Activated CD4-positive, alpha-beta T cell treated with anti-CD3 and anti-CD28 coated beads, Interleukin-2, amount 10 ng/mL, durations not matched to agents 24 days and 14 days (primary cell): ENCODE results near the gene RPS6KA2. TPM values are rescaled to one million over a fixed set of nuclear protein-coding genes. Genes with fewer than 3 reads are reported as not detected.

Experiments used
- DNase-seq: peaks from one replicate; pipeline ENCODE4 v3.0.0; 2022
- H3K27ac Mint-ChIP-seq: one replicate; pipeline ENCODE4 v1.8.0; 2022; ENCODE audit warnings: mild to moderate bottlenecking, mixed read lengths
- H3K27me3 Mint-ChIP-seq: one replicate; pipeline ENCODE4 v1.8.0; 2022; ENCODE audit warnings: mixed read lengths
- H3K36me3 Mint-ChIP-seq: one replicate; pipeline ENCODE4 v1.8.0; 2022; ENCODE audit warnings: low read depth, mild to moderate bottlenecking, mixed read lengths
- H3K4me1 Mint-ChIP-seq: one replicate; pipeline ENCODE4 v1.8.0; 2021; ENCODE audit warnings: mixed read lengths
- H3K4me3 Mint-ChIP-seq: one replicate; pipeline ENCODE4 v1.8.0; 2022; ENCODE audit warnings: mild to moderate bottlenecking, moderate library complexity, mixed read lengths
- H3K9me3 Mint-ChIP-seq: one replicate; pipeline ENCODE4 v1.8.0; 2021; ENCODE audit warnings: mixed read lengths
- intact Hi-C: fragments of 100-400 bp; cut with micrococcal nuclease; formaldehyde crosslinking; loops from one replicate; pipeline ENCODE4 v1.15.1; 2023
- total RNA-seq: library from RNA; stranded (reverse); gene quantifications from 2 replicates; pipeline ENCODE4 v1.2.3, GENCODE V29; 2022

Gene RPS6KA2
- total RNA-seq, 1 donor from 2014 or later: 2.8 TPM

DNA sequence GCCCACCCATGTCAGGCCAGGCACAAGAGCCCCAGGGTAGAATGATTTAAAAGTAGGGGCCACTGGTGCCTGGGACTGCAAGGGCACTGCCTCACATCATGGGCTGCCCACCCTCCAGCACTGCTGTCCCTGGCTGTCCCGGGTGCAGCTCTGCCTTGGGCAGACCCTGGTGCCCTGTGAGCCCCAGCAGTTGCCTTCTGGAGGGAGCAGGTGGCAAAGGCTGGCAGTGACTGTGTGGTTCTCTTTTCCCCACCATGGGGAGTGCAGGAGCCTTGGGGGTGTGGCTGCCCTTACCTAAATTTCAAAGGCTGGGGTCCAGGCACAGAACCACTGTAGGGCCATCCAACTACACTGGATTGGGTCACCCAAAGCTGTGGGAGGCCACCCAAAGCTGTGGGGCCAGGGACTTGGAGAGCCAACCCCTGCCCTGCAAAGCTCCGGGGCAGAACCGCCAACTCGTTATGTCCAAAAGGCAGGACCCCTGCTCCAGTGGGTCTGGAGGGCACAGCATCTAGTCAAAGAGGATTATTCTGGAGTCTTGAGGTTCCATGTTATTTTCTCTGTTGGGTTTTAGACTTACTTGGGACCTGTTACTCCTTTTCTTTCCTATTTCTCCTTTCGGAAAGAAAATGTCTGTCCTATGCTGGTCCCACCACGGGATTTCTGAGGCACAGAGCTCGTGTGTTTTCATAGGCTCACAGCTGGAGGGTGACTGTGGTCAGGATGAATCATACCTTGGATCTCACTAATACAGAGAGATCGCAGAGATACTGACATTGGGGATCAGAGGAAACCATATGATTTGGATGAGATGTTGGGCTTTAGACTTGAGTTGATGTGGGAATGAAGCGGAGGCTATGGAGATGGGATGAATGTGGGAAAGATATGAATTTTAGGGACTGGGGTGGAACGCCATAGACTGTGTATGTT lies 105.9 kb downstream of the RPS6KA2 start:
- no peaks in the 10 kb centered on the region for H3K36me3 Mint-ChIP-seq
- intact Hi-C loops: no loop called here
- no peaks in the 10 kb centered on the region for H3K4me1 Mint-ChIP-seq
- H3K4me3 Mint-ChIP-seq: no peak overlapping the region
- no peaks in the 10 kb centered on the region for H3K27me3 Mint-ChIP-seq
- H3K9me3 Mint-ChIP-seq: no peaks in the 10 kb centered on the region
- DNase-seq: no peak
- no peak overlapping the region for H3K27ac Mint-ChIP-seq

DNA sequence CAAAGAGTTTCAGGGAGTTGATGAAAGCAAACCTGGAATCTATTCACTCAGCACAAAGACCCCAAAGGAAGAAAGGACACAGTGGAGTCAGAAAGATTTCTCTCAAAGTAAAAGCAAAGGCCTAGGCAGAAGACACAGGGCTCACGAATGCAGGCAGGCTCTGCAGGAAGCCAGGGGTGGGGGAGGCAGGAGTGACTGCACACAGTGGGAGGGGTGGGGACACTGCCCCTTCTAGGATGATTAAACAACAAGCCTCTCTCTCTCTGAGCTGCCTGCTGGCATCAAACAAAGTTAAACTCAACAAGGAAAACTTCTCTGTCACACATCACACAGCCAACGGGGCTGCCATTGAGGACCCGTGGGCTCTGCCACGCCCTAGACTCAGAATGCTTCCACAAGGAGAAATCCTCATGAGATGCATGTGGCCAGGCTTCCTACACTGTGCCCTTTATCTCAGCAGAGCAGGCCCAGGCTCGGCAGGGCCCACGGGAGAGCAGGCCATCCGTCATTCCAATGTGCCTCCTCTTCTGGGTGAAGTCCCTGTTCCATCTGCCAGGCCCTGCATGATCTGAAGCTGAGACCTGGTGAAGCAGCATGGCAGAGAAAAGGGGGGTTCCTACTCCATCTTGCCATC lies 110.7 kb downstream of the RPS6KA2 start:
- Mint-ChIP-seq H3K9me3 (no peaks in the 10 kb centered on the region), H3K27ac (no peak overlapping the region), H3K4me1 (peaks cover 5% of the 10 kb centered on the region), H3K36me3 (no peaks in the 10 kb centered on the region), H3K4me3 (no peak overlapping the region), H3K27me3 (no peaks in the 10 kb centered on the region)
- DNase-seq: no peak
- intact Hi-C loops: no loop called here

DNA sequence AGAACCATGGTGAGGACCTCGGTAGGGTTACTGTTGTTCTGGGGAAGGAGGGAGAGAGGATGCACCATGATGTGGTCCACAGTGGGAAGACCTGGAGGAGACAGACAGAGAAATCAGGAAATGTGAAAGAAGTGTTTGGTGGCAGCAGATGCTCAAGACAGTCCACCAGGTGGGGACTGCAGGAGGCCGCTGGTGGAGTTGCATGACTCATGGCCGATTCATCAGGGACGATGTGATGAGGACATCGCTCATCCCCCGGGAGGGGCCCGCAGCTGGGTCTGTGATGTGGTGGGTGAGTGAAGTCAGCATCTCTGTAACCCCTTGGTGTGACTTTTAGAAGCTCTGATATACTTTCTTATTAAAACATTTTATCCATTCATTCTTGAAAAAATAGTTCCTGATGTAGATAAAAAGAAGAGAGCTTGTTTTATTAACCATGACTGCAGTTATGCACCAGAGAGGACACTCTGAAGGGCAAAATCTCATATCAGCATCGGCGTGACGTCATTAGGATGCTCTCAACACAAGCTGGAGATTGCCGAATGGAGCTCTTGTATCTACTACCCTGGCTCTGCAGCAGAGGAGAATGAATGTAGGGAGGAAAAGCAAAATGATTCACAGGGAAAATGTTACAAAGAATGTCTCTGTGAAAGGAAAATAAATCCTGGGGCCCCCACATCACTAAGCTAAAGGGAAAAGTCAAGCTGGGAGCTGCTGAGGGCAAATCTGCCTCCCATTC lies 111.8 kb downstream of the RPS6KA2 start:
- DNase-seq: no peak
- intact Hi-C loops: no loop called here
- no peak overlapping the region for H3K27ac Mint-ChIP-seq

DNA sequence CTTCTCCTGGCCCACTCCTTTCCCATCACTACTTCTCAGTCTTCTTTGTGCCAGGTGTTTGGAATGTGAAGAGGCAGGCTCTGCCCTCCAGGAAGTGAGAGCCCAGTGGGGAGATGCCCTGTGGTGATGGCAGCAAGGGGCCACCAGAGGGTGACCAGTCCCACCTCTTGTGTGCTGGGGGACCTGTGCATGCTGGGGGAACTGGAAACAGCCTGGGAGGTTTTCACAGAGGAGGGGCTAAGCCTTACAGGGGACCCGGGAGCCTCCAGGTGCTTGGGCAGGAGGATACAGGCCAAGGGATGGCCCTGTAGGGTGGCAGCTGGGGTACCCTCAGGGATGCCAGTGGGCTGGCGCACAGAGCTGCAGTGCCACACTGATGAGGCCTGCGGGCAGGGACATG lies 112.9 kb downstream of the RPS6KA2 start:
- Mint-ChIP-seq H3K27ac (no peak overlapping the region), H3K36me3 (no peaks in the 10 kb centered on the region), H3K4me1 (peaks cover 5% of the 10 kb centered on the region), H3K9me3 (no peaks in the 10 kb centered on the region), H3K27me3 (no peaks in the 10 kb centered on the region), H3K4me3 (no peak overlapping the region)
- intact Hi-C loops: no loop called here
- DNase-seq: no peak

More for the DNA sequence above, 111.8 kb downstream of the RPS6KA2 start:
- Mint-ChIP-seq H3K27me3 (no peaks in the 10 kb centered on the region), H3K4me1 (peaks cover 5% of the 10 kb centered on the region), H3K4me3 (no peak overlapping the region), H3K9me3 (no peaks in the 10 kb centered on the region), H3K36me3 (no peaks in the 10 kb centered on the region)

DNA sequence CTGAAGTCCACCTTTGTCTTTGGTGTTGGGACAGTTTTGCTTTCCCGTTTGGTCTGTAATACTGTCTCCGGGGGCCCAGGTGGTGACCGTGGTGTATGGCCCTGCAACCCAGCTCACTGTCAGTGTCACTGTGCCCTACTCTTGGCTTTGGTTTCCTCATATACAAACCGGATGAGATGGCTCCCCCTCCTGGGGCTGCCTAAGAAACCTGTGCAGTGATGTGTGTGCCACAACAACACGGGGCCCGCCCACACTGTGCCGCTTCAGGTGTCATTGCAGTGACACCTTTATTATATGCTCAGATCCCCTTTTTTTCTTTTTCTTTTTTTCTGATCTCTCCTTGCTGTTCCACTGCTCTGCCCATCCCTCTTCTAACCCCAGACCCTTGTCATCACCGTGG lies 114.5 kb downstream of the RPS6KA2 start:
- DNase-seq: peak; percentile 64
- H3K27me3 Mint-ChIP-seq: no peaks in the 10 kb centered on the region
- intact Hi-C loops: no loop called here
- H3K27ac Mint-ChIP-seq: no peak overlapping the region
- peaks cover 5% of the 10 kb centered on the region for H3K4me1 Mint-ChIP-seq
- no peak overlapping the region for H3K4me3 Mint-ChIP-seq
- no peaks in the 10 kb centered on the region for H3K9me3 Mint-ChIP-seq
- no peaks in the 10 kb centered on the region for H3K36me3 Mint-ChIP-seq

DNA sequence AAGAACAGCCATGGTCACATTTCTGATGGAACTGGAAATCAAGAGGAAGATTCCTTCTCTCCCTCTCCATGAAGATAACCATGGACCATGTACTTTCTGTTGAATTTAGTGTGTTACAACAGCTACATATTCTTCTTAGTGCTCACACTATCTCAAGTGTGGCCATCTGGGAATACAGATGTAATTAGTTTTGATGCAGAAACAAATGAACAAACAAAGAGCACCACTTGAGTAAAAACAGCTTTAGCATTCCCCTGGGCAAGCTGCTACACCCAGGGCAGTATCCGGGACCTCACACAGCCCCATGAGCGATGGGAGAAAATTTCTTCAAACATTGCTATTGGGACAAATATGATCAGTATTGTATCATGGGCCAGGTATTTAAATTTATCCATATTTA lies 115.7 kb downstream of the RPS6KA2 start:
- intact Hi-C loops: no loop called here
- Mint-ChIP-seq H3K4me1 (peaks cover 5% of the 10 kb centered on the region), H3K27ac (no peak overlapping the region), H3K9me3 (no peaks in the 10 kb centered on the region), H3K27me3 (no peaks in the 10 kb centered on the region), H3K36me3 (no peaks in the 10 kb centered on the region), H3K4me3 (no peak overlapping the region)
- no peak for DNase-seq

DNA sequence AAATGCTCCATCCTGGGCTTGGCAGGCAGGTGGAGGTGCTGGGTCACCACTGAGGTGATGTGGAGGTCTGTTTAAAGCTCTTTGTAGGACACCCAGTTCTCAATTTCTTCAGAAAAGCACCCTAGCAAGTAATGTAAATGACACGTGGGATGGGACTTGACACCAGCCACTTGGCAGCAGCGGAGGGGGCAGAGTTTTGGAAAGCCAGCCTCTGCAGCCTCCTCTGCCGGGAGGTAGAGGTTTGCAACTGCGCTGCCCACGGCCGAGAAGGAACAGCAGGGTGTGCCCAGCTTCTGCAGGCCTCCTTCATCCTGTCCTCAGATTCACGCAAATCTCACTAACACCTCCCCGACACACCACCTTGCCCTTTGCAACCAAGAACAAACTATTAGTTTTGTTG lies 117.9 kb downstream of the RPS6KA2 start:
- no peak for DNase-seq
- peaks cover 3% of the 10 kb centered on the region for H3K4me1 Mint-ChIP-seq
- H3K27ac Mint-ChIP-seq: no peak overlapping the region
- no peaks in the 10 kb centered on the region for H3K36me3 Mint-ChIP-seq
- H3K9me3 Mint-ChIP-seq: no peaks in the 10 kb centered on the region
- no peak overlapping the region for H3K4me3 Mint-ChIP-seq
- intact Hi-C loops: no loop called here
- H3K27me3 Mint-ChIP-seq: no peaks in the 10 kb centered on the region

DNA sequence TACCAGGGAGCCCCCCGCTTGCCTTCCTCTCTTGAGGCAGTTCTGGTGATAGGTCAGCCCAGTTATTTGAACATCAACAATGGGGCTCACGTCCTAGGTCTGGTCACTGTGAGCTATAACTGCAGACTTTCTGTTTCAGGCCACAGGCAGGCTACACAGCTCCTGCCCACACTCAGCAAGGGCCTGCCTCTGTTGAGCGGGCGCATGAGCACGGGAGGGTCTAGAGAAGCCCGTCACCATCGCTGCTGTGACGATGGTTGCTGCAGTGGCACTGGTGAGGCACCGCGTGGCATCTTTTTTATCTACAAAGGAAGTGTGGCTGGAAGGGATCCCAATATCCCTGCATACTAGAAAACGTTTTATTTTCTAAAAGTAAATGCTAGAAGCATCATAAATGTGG lies 118.3 kb downstream of the RPS6KA2 start:
- peaks cover 3% of the 10 kb centered on the region for H3K4me1 Mint-ChIP-seq
- H3K4me3 Mint-ChIP-seq: no peak overlapping the region
- no peak for DNase-seq
- intact Hi-C loops: no loop called here
- no peaks in the 10 kb centered on the region for H3K27me3 Mint-ChIP-seq
- H3K9me3 Mint-ChIP-seq: no peaks in the 10 kb centered on the region
- no peaks in the 10 kb centered on the region for H3K36me3 Mint-ChIP-seq
- no peak overlapping the region for H3K27ac Mint-ChIP-seq

DNA sequence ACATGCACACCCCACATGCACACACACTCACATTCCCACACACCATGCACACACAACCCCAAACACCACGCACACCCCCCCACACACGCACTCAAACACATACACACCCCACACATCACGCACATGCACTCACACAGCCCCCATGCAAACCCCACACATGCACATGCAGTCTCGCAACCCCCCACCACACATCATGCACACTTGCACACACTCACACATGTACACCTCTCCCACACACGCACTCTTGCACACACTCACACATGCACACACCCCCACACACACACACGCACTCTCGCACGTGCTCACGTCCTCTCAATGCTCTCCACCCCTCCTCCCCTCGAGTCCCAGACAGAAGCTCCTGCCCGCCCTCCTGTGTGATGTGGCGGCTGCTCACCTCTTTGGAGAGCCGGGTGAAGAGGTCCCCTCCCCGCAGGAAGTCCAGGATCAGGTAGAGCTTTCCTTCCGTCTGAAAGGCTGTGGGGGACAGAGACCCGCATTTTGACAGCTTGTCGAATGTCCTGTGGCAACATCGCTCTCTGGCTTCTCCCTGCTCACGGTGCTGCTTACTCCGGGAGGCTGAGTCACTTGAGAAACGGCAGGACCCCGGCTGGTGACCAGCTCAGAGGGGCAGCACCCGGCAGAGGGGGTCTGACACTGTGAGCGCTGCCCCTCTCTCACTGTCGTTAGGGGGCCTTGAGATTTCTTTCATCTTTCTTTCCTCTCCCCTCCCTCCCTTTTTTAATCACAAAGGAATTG lies 119.1 kb downstream of the RPS6KA2 start:
- Mint-ChIP-seq H3K27ac (no peak overlapping the region), H3K4me3 (no peak overlapping the region), H3K27me3 (no peaks in the 10 kb centered on the region), H3K9me3 (no peaks in the 10 kb centered on the region), H3K36me3 (no peaks in the 10 kb centered on the region), H3K4me1 (peaks cover 3% of the 10 kb centered on the region)
- DNase-seq: no peak
- intact Hi-C loops: no loop called here

DNA sequence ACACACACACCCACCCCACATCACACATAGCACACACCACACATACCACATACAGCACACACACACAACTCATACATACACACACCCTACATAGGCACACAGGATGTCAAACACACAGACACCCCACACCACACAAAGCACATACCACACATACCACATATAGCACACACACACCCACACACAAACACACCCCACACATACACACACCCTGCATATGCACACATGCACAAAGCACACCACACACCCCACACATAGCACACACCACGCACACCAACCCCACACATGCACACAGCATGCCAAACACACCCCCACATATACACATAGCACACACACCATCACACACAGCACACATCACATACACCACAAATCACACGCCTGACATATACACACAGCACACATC lies 119.7 kb downstream of the RPS6KA2 start:
- no peaks in the 10 kb centered on the region for H3K27me3 Mint-ChIP-seq
- no peaks in the 10 kb centered on the region for H3K36me3 Mint-ChIP-seq
- no peaks in the 10 kb centered on the region for H3K9me3 Mint-ChIP-seq
- no peaks in the 10 kb centered on the region for H3K4me1 Mint-ChIP-seq
- no peak for DNase-seq
- H3K4me3 Mint-ChIP-seq: no peak overlapping the region
- intact Hi-C loops: no loop called here
- no peak overlapping the region for H3K27ac Mint-ChIP-seq

DNA sequence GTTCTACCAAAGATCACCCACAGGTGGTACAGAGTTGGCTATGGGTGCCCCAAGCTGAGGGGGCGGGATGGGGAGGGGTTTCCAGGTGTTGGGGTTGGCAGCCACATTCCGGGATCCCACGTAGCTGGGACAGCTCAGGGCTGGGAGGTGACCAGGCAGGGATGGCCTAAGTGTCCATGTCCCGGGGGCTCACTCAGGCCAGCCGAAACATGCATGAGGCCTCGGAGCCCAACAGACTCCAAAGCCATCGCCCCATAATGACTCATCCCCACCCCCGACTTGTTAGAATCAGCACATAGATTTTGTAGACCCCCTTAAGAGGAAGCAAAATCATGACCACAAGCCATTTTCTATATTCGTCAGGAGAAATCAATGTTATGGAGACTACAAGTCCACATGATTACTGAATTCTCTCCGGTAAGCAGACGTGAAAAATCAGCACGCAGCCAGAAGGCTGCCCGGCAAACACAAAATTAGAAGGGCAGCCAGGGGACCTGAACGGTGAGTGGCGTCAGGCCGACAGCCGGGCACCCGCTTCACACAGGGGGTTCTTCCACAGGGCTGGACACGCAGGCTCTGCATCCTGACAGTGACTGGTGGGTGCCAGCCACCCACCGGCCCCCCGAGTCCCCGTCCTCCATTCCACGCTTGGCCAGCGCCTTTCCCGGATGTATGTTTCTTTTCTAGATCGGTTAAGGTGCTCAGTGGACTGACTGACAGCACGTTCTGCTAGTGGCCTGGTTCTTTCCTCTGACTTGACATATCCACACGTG lies 121.7 kb downstream of the RPS6KA2 start:
- Mint-ChIP-seq H3K27ac (no peak overlapping the region), H3K36me3 (no peaks in the 10 kb centered on the region), H3K27me3 (no peaks in the 10 kb centered on the region), H3K4me1 (no peaks in the 10 kb centered on the region), H3K4me3 (no peak overlapping the region), H3K9me3 (no peaks in the 10 kb centered on the region)
- intact Hi-C loops: no loop called here
- DNase-seq: no peak

DNA sequence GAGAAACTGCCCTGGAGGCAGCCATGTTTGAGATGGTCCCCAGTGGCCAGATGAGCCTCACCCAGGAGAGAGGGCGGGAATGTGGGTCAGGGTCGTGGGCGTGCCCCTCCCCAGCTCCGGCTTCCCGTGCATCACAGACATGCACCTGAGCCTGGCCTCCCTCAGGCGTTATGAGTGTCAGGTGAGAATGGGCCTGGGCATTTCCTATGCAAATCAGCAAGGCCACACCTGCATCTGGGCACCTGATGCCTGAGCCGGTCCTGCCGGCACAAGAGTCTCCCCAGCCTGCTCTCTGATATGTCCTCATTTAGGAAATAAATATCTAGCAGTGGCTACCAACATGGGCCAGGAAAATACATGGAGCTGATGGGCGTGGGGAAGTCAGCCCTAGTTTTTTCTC lies 123.0 kb downstream of the RPS6KA2 start:
- H3K27ac Mint-ChIP-seq: no peak overlapping the region
- intact Hi-C loops: no loop called here
- H3K9me3 Mint-ChIP-seq: no peaks in the 10 kb centered on the region
- DNase-seq: no peak
- peaks cover 4% of the 10 kb centered on the region for H3K4me1 Mint-ChIP-seq
- no peaks in the 10 kb centered on the region for H3K36me3 Mint-ChIP-seq
- H3K27me3 Mint-ChIP-seq: no peaks in the 10 kb centered on the region
- no peak overlapping the region for H3K4me3 Mint-ChIP-seq

DNA sequence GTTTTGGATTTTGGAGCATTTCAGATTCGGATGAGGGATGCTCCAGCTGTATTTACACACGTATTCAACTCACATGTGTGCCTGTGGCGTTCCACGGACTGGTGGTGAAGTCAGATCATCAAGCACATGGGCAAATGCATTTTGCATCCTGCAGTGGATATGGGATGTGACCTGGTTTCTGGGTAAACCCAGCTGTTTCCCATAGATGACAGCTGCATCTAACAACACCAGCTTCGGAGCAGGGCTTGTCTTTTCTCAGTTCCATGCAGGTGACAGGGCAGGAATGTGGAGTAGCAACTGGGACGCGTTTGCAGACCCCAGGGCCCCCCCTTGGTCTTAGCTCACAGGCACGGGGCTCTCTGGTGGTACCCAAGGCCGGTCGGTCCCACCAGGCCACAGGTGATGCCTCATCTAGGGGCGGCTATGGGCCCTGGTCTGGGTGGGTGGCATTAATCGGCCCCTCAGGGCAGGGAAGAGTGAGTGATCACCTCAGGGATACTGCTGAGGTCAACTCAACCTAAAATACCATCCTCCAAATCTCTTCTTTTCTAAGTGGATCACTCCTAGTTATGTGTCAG lies 123.8 kb downstream of the RPS6KA2 start:
- Mint-ChIP-seq H3K36me3 (no peaks in the 10 kb centered on the region), H3K27ac (no peak overlapping the region), H3K4me3 (no peak overlapping the region), H3K9me3 (no peaks in the 10 kb centered on the region), H3K4me1 (peaks cover 8% of the 10 kb centered on the region), H3K27me3 (no peaks in the 10 kb centered on the region)
- no peak for DNase-seq
- intact Hi-C loops: no loop called here
